GM12864 (cell line): ENCODE data around the gene EIF1AX.
"Not testable (repeated sequence)": the region's sequence is repeated elsewhere in the genome, so short reads cannot be mapped to it uniquely, and the experiment has no call there.

Experiments used
- DNase-seq: peaks from one replicate; pipeline ENCODE4 v3.0.0-alpha.2; 2011; ENCODE audit warnings: low read depth
- H3K4me3 ChIP-seq: 2 replicates; pipeline ENCODE4 v1.5.1; 2011; ENCODE audit warnings: mild to moderate bottlenecking, low read depth, low read length, control low read depth
- TF ChIP-seq, protein P1 (sequence below): IDR thresholded peaks from 2 replicates; pipeline ENCODE4 v1.5.1; 2011; ENCODE audit warnings: low read depth, mild to moderate bottlenecking, moderate library complexity, low read length, control low read depth, inconsistent platforms; ENCODE audit errors: missing control alignments

The EIF1AX gene

GRCh38 chrX:20129547-20129946, 12.1 kb downstream of the EIF1AX start:
- TF ChIP-seq, protein P1, sequence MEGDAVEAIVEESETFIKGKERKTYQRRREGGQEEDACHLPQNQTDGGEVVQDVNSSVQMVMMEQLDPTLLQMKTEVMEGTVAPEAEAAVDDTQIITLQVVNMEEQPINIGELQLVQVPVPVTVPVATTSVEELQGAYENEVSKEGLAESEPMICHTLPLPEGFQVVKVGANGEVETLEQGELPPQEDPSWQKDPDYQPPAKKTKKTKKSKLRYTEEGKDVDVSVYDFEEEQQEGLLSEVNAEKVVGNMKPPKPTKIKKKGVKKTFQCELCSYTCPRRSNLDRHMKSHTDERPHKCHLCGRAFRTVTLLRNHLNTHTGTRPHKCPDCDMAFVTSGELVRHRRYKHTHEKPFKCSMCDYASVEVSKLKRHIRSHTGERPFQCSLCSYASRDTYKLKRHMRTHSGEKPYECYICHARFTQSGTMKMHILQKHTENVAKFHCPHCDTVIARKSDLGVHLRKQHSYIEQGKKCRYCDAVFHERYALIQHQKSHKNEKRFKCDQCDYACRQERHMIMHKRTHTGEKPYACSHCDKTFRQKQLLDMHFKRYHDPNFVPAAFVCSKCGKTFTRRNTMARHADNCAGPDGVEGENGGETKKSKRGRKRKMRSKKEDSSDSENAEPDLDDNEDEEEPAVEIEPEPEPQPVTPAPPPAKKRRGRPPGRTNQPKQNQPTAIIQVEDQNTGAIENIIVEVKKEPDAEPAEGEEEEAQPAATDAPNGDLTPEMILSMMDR: no peak
- H3K4me3 ChIP-seq: no peak overlapping the region
- no peak for DNase-seq

GRCh38 chrX:20128670-20129069, 13.0 kb downstream of the EIF1AX start:
- no peak for DNase-seq
- H3K4me3 ChIP-seq: no peak overlapping the region

GRCh38 chrX:20127440-20127839, 14.2 kb downstream of the EIF1AX start:
- not testable (repeated sequence) for H3K4me3 ChIP-seq, DNase-seq

More at GRCh38 chrX:20128670-20129069, 13.0 kb downstream of the EIF1AX start:
- TF ChIP-seq, protein P1: no peak

DNA sequence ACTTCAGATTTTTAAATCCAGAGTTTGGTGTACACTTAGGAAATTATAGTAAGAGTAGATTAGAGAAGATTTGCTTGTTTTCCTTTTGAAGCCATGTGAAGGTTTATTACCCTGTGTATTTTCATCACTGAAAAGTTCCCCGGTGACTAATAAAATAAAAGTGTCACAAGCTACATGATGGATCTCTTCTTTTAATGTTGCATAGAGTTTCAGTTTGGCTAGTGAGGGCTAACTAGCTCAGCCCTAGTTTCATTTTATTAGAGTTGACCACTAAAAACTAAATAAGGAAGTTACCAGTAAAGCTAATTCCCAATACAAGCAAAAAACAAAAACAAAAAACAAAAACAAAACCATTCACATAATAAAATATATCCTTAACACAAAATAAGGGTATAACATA, 14.8 kb downstream of the EIF1AX start:
- DNase-seq, H3K4me3 ChIP-seq: not testable (repeated sequence)

DNA sequence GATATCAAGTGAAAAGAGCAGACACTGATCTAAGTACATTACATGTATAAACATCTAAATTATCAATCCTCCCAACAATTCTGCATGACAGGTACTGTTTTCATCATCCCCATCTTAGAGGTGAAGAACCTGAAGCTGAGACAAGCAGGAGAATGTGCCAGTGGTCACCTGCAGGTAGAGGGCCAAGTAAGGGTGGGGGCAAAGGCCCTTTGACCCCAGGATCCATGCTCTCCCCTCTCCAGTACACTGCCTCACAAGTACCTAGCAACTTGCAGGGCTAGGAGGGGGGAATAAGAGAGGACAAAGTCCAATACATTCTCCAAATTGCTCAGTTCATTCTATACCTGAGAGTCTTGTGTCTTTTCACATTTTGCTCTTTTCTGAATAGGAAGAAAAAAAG, 16.7 kb downstream of the EIF1AX start:
- no peak for DNase-seq
- TF ChIP-seq, protein P1: no peak
- no peak overlapping the region for H3K4me3 ChIP-seq

DNA sequence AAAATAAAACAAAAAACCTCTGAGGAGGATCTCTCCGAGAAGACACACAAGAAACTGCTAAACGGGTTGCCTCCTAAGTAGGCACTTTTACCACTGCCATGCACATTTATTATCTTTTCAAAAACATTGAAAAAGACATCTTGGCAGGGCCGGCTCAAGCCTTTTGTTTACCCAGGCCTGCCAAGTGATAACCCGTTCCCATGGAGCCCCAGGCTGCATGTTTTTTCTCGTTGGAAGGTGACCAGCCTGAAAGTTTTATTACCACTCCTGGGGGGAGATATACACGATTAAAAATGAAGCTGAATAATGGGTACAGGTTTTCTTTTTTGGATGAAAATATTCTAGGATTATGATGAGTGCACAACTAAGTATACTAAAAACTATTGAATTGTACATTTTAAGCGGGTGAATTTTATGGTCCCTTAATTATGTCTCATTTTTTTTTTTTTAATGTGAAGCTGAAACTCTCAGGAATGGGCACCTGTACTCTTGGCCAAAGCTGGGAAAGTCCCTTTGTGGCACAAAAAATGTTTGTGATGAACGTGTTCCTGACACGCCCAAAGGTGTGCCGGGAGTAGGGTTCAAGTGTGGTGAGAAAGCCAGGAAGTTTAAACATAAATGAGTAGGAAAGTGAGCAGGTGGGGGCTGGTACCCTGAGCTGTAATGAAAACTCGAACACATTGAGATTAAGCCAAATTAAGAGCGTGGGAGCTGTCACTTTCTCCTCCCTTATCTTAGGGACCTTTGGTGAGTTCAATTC, 23.4 kb downstream of the EIF1AX start:
- TF ChIP-seq, protein P1: no peak
- DNase-seq: no peak
- no peak overlapping the region for H3K4me3 ChIP-seq

DNA sequence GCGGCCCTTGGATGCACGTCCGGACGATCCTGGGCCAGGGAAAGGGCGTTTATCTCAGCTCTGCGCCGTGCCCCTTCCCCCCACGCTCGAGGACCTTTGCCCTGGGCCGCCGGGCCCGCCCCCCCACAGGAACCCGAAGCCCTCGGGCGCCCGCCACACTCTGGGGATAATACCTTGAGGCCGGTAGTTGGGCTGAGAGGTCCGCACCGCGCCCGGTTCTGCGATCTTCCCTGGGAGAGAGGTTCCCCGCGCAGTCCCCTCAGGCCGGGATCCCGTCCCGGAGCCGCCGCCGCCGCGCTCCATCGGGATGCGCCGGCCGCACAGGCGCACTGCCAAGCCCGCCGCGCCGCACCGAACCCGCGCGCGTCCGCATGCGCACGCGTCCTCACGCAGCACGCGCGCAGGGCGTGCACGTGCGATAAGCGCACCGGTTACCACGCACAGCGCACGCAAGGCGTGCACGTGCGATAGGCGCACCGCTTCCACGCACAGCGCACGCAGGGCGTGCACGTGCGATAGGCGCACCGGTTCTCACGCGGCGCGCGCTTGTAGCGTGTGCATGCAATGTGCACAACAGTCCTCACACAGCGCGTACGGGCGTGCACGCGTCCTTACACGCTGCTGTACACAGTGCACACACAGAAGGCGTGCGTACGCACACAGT, 24.9 kb downstream of the EIF1AX start, which contains the start of gene MAP7D2:
MAP7D2 (minus strand) TSS at position 331 of the 664 bp plus-strand sequence; CDS start at position 303, 28 bp downstream.
- no peak within 1 kb of the TSS for H3K4me3 ChIP-seq
- TF ChIP-seq, protein P1: no peak
- DNase-seq: no peak
